BE2C (cell line): ENCODE data around the gene TOR1B. TPM values are rescaled to one million over a fixed set of nuclear protein-coding genes. Genes with fewer than 3 reads are reported as not detected.
A peak's percentile ranks its signal among the peaks of the same experiment; 100 is the strongest.

ENCODE experiments used
- DNase-seq: peaks from one replicate; pipeline ENCODE4 v3.0.0-alpha.2; 2020
- H3K27me3 ChIP-seq: fragments of 250-450 bp; sonication (Bioruptor Pico); 2 replicates; pipeline ENCODE4 v1.5.1; 2020; ENCODE audit warnings: mild to moderate bottlenecking
- H3K36me3 ChIP-seq: fragments of 250-450 bp; sonication (Bioruptor Pico); 2 replicates; pipeline ENCODE4 v1.5.1; 2020; ENCODE audit warnings: mild to moderate bottlenecking
- H3K4me1 ChIP-seq: fragments of 250-450 bp; sonication (Bioruptor Pico); 2 replicates; pipeline ENCODE4 v1.5.1; 2020
- H3K4me3 ChIP-seq: 2 replicates; pipeline ENCODE4 v1.5.1; 2011; ENCODE audit warnings: low read depth, low read length
- H3K9me3 ChIP-seq: fragments of 250-450 bp; sonication (Bioruptor Pico); 2 replicates; pipeline ENCODE4 v1.5.1; 2020
- polyA plus RNA-seq: library from polyadenylated mRNA; unstranded; fragments of >200 nt; gene quantifications from one replicate; pipeline ENCODE4 v1.2.1, GENCODE V29; 2012; ENCODE audit warnings: low read depth, missing spikeins; ENCODE audit not compliant: insufficient read length, insufficient read depth
- TF ChIP-seq, protein P1 (sequence below): IDR thresholded peaks from 2 replicates; pipeline ENCODE4 v1.5.1; 2012; ENCODE audit warnings: mild to moderate bottlenecking, low read depth, low read length

TOR1B gene
- 35.7 TPM for polyA plus RNA-seq

DNA sequence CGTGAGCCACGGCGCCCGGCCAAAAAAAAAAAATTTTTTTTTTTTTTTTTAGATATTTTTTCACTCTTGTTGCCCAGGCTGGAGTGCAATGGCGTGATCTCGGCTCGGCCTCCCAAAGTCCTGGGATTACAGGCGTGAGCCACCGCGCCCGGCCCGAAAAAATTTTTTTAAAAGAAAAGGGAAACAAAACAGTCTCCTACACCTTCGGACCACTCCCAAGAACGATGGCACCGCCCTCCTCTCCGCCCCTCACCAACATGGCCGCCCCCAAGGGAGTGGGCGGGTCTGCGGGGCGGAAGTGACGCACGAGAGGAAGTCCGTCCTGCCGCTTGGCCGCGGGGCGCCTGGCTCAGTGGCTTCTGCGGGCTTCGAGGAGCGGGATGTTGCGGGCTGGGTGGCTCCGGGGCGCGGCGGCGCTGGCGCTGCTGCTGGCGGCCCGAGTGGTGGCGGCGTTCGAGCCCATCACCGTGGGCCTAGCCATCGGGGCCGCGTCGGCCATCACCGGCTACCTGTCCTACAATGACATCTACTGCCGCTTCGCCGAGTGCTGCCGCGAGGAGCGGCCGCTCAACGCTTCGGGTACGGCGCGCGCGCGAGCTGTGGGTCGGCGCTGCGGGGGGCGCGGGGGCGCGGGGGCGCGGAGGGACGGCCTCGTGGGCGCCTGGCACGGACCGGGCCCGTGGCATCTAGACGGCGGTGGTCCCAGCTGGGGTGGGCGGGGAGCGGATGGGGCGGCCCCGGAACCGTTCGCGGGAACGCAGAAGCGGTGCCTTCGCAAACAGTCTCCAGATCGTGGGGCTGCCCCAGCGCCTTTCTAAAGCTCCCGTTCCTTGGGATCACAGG is at the start of gene TOR1B:
TOR1B (plus strand) TSS at position 352 of the 843 bp plus-strand sequence; CDS start at position 381, 29 bp downstream.
- Histone ChIP-seq H3K4me1 (no peaks in the 10 kb centered on the region; the same call in 1 of the 2 replicates), H3K36me3 (peaks cover 14% of the 10 kb centered on the region), H3K9me3 (no peaks in the 10 kb centered on the region), H3K27me3 (no peaks in the 10 kb centered on the region), H3K4me3 (peak within 1 kb of the TSS; percentile 87)
- TF ChIP-seq, protein P1, sequence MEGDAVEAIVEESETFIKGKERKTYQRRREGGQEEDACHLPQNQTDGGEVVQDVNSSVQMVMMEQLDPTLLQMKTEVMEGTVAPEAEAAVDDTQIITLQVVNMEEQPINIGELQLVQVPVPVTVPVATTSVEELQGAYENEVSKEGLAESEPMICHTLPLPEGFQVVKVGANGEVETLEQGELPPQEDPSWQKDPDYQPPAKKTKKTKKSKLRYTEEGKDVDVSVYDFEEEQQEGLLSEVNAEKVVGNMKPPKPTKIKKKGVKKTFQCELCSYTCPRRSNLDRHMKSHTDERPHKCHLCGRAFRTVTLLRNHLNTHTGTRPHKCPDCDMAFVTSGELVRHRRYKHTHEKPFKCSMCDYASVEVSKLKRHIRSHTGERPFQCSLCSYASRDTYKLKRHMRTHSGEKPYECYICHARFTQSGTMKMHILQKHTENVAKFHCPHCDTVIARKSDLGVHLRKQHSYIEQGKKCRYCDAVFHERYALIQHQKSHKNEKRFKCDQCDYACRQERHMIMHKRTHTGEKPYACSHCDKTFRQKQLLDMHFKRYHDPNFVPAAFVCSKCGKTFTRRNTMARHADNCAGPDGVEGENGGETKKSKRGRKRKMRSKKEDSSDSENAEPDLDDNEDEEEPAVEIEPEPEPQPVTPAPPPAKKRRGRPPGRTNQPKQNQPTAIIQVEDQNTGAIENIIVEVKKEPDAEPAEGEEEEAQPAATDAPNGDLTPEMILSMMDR: no peak
- peak; percentile 98 for DNase-seq

- Histone ChIP-seq H3K27me3 (no peaks in the 10 kb centered on the region; the same call in 1 of the 2 replicates), H3K36me3 (no peaks in the 10 kb centered on the region), H3K4me3 (no peak overlapping the region), H3K4me1 (peaks cover 9% of the 10 kb centered on the region), H3K9me3 (no peaks in the 10 kb centered on the region)
- no peak for DNase-seq
- TF ChIP-seq, protein P1: no peak
Observed at GRCh38 chr9:129755151-129755550, 47.8 kb upstream of the TOR1B start.

GRCh38 chr9:129756191-129756590 is 46.8 kb upstream of the TOR1B start:
- Histone ChIP-seq H3K4me3 (no peak overlapping the region), H3K4me1 (peaks cover 9% of the 10 kb centered on the region), H3K36me3 (no peaks in the 10 kb centered on the region), H3K27me3 (no peaks in the 10 kb centered on the region; the same call in 1 of the 2 replicates), H3K9me3 (no peaks in the 10 kb centered on the region)
- DNase-seq: no peak
- TF ChIP-seq, protein P1: no peak

- Histone ChIP-seq H3K4me1 (peaks cover 5% of the 10 kb centered on the region), H3K9me3 (no peaks in the 10 kb centered on the region), H3K36me3 (no peaks in the 10 kb centered on the region), H3K27me3 (no peaks in the 10 kb centered on the region; the same call in 1 of the 2 replicates), H3K4me3 (no peak overlapping the region)
- TF ChIP-seq, protein P1: no peak
- no peak for DNase-seq
Observed at GRCh38 chr9:129757045-129757444, 45.9 kb upstream of the TOR1B start.

DNA sequence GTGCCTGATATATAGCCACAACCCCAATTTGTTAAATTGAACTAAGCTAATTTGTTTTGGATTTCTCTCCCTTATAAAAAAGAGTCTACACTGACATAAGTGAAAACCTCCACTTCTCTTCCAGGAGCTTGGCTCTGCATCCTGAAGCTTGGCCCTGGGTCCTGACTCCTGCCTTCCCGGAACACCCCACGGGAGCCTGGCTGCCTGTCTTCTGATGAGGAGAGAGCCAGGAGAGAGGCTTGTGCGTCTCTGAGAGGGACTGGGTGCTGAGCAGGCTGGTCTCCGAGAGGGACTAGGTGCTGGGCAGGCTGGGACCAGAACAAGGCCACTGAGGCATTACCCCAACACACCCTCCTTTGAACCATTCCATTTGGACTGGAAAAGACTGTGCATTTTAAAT is 43.7 kb upstream of the TOR1B start:
- TF ChIP-seq, protein P1: no peak
- H3K9me3 ChIP-seq: no peaks in the 10 kb centered on the region
- no peak overlapping the region for H3K4me3 ChIP-seq
- H3K4me1 ChIP-seq: 0 out of 2 replicates have a peak, but pooled peaks cover 3% of the 10 kb centered on the region
- no peak for DNase-seq
- no peaks in the 10 kb centered on the region for H3K27me3 ChIP-seq
- no peaks in the 10 kb centered on the region for H3K36me3 ChIP-seq
